Chondrocyte (in vitro differentiated cells): ENCODE data around the gene MIEN1. TPM values are rescaled to one million over a fixed set of nuclear protein-coding genes. Genes with fewer than 3 reads are reported as not detected.
"Not testable (repeated sequence)": the region's sequence is repeated elsewhere in the genome, so short reads cannot be mapped to it uniquely, and the experiment has no call there.

Experiments used
- DNase-seq: peaks from one replicate; pipeline ENCODE4 v3.0.0; 2021; ENCODE audit warnings: mixed read lengths, low spot score
- H3K27ac Mint-ChIP-seq: one replicate; pipeline ENCODE4 v1.8.0; 2021; ENCODE audit warnings: mild to moderate bottlenecking, moderate library complexity, mixed read lengths; ENCODE audit not compliant: unreplicated experiment
- H3K27me3 Mint-ChIP-seq: 2 replicates; pipeline ENCODE4 v1.8.0; 2021; ENCODE audit warnings: low read depth, mixed read lengths
- H3K36me3 Mint-ChIP-seq: 2 replicates; pipeline ENCODE4 v1.8.0; 2021; ENCODE audit warnings: low read depth, mixed read lengths
- H3K4me1 Mint-ChIP-seq: 2 replicates; pipeline ENCODE4 v1.8.0; 2021; ENCODE audit warnings: low read depth, mild to moderate bottlenecking, mixed read lengths
- H3K4me3 Mint-ChIP-seq: one replicate; pipeline ENCODE4 v1.8.0; 2021; ENCODE audit warnings: mild to moderate bottlenecking, moderate library complexity, mixed read lengths; ENCODE audit not compliant: unreplicated experiment
- H3K9me3 Mint-ChIP-seq: 2 replicates; pipeline ENCODE4 v1.8.0; 2021; ENCODE audit warnings: low read depth, mixed read lengths
- total RNA-seq: library from RNA; stranded (reverse); gene quantifications from 3 replicates; pipeline ENCODE4 v1.2.1, GENCODE V29; 2021
- TF ChIP-seq, protein P1 (sequence below): fragments of 200-600 bp; sonication (generic); IDR thresholded peaks from 2 replicates; pipeline ENCODE4 v1.5.0; 2021; ENCODE audit warnings: antibody characterized with exemption, mild to moderate bottlenecking, moderate library complexity

MIEN1 gene
- total RNA-seq, 1 donor from 2014 or later: 46.5 TPM

DNA sequence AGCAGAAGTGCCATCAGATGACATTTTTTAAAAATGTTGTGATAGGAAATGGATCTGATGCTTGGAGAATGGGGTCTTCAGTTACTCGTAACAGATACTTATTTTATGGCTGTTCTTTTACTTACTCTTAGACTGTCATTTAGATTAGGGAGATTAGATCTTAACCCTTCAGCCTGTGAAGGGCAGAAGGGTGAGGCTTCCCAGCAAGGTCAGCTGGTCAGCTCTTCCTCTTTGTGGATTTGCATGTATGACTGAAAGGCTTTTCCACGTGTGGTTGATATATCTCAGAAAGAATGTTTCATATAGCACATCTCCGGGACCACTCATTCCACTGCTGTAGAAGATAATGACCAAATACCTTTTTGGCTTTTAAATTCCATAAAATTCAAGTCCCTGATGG, 34.8 kb upstream of the MIEN1 start:
- TF ChIP-seq, protein P1, sequence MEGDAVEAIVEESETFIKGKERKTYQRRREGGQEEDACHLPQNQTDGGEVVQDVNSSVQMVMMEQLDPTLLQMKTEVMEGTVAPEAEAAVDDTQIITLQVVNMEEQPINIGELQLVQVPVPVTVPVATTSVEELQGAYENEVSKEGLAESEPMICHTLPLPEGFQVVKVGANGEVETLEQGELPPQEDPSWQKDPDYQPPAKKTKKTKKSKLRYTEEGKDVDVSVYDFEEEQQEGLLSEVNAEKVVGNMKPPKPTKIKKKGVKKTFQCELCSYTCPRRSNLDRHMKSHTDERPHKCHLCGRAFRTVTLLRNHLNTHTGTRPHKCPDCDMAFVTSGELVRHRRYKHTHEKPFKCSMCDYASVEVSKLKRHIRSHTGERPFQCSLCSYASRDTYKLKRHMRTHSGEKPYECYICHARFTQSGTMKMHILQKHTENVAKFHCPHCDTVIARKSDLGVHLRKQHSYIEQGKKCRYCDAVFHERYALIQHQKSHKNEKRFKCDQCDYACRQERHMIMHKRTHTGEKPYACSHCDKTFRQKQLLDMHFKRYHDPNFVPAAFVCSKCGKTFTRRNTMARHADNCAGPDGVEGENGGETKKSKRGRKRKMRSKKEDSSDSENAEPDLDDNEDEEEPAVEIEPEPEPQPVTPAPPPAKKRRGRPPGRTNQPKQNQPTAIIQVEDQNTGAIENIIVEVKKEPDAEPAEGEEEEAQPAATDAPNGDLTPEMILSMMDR: no peak
- H3K4me1 Mint-ChIP-seq: peaks cover 11% of the 10 kb centered on the region
- H3K36me3 Mint-ChIP-seq: no peaks in the 10 kb centered on the region
- no peak overlapping the region for H3K4me3 Mint-ChIP-seq
- DNase-seq: no peak
- peaks cover 4% of the 10 kb centered on the region for H3K9me3 Mint-ChIP-seq
- H3K27ac Mint-ChIP-seq: no peak overlapping the region
- H3K27me3 Mint-ChIP-seq: peaks cover 28% of the 10 kb centered on the region

DNA sequence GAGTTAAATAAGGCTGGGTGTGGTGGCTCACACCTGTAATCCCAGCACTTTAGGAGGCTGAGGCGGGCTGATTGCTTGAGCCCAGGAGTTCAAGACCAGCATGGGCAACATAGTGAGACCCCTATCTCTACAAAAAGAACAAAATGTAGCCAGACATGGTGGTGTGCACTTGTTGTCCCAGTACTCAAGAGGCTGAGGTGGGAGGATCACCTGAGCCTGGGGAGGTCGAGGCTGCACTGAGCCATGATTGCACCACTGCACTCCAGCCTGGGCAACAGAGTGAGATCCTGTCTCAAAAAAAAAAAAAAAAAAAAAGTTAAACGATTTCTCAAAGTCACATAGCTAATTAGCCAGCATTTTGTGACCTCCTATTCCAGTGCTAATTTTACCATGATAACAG, 33.8 kb upstream of the MIEN1 start:
- Mint-ChIP-seq H3K4me1 (peaks cover 11% of the 10 kb centered on the region), H3K27me3 (peaks cover 33% of the 10 kb centered on the region)
- H3K36me3 Mint-ChIP-seq, DNase-seq, H3K9me3 Mint-ChIP-seq, H3K27ac Mint-ChIP-seq, H3K4me3 Mint-ChIP-seq: not testable (repeated sequence)

DNA sequence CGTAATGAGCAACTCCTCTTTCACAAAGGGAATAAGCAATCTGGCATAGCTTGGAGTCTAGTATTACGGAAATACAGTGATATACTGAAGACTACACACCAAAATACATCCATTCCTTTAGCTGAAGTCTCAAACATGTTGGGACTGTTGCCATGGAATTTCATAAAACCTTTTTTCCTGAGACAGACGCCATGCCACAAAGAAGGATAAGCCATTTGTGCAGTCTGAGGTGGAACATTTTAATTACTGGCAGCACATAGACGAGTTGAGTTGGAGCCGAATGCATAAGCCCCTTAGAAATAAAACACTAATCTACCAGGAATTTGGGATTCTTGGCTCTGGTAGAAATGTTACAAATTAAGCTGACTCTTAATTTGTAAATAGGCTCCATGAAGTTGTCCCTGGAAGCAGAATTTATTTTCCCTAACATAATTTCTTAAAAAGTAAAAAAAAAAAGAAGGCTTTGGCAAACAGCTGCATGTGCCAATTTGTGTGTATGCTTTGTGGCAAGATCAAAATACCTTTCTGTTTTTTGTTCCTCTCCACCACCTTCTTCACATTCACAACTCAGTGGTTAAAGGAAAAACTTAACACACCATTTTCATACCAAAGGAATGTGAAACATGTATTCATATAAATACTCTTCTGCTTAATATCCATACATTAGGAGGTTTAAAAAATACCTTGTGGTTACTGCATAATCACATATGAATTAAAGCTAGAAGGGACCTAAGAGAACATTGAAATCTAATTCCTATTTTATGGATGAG, 32.9 kb upstream of the MIEN1 start:
- Mint-ChIP-seq H3K4me3 (no peak overlapping the region), H3K27ac (peak overlapping the region; percentile 53), H3K27me3 (peaks cover 34% of the 10 kb centered on the region), H3K9me3 (peaks cover 4% of the 10 kb centered on the region), H3K4me1 (peaks cover 11% of the 10 kb centered on the region), H3K36me3 (no peaks in the 10 kb centered on the region)
- DNase-seq: no peak
- TF ChIP-seq, protein P1: no peak

DNA sequence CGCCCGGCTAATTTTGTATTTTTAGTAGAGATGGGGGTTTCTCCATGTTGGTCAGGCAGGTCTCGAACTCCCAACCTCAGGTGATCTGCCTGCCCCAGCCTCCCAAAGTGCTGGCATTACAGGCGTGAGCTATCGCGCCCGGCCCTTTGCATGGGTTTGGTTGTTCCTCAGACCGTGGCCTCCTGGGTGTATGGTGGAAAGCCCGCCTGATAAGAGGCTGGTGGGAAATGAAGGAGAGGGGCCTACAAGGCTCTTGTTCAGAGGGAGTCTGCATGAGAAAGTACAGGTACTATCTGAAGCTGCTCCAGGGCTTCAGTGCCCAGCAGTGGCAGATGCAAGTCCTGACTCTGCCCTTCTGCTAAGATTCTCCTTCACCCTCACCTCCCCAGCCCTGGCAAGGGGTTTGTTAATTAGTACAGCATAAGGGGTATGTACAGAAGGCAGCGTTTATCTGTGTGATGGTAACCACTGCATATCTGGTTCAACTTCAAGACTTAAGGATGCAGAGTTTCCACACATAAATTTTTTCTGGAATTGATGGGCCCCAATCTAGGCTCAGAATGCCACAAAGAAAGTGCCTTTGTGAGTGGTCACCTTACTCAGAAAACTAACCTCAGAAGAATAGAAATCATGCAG, 31.6 kb upstream of the MIEN1 start:
- Mint-ChIP-seq H3K27ac (no peak overlapping the region), H3K9me3 (peaks cover 4% of the 10 kb centered on the region), H3K4me3 (no peak overlapping the region), H3K27me3 (peaks cover 31% of the 10 kb centered on the region), H3K36me3 (no peaks in the 10 kb centered on the region), H3K4me1 (peaks cover 14% of the 10 kb centered on the region)
- no peak for DNase-seq
- TF ChIP-seq, protein P1: no peak

DNA sequence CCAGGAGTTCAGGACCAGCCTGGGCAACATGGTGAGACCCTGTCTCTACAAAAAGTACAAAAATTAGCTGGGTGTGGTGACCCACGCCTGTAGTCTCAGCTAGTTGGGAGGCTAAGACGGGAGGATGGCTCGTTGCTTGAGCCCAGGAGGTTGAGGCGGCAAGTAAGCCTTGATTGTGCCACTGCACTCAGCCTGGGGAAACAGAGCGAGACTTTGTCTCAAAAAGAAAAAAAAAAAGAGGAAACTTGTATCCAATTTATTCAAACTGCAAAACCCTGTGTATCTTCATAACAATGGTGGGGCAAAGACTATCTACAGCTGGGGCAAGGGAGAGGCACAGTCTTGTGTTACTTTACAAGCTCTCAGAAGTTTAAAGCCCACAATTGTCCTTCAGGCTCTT, 28.9 kb upstream of the MIEN1 start:
- Mint-ChIP-seq H3K4me1 (peaks cover 20% of the 10 kb centered on the region), H3K4me3 (no peak overlapping the region)
- TF ChIP-seq, protein P1: no peak

More for the DNA sequence above, 28.9 kb upstream of the MIEN1 start:
- peaks cover 14% of the 10 kb centered on the region for H3K27me3 Mint-ChIP-seq
- H3K36me3 Mint-ChIP-seq: no peaks in the 10 kb centered on the region
- no peaks in the 10 kb centered on the region for H3K9me3 Mint-ChIP-seq
- H3K27ac Mint-ChIP-seq: no peak overlapping the region
- no peak for DNase-seq
